Prostate gland (tissue), 2 donors: Measurements from ENCODE around the gene AUTS2.

ENCODE experiments used
- CTCF ChIP-seq, 4 experiments: fragments of 200-600 bp in 2 of 4; fragments of 450-650 bp in 2 of 4; sonication (generic) in 2 of 4; IDR thresholded peaks; 1 replicate in 3 of 4; 2 replicates in 1 of 4; pipeline ENCODE4 v1.5.1; 2016 to 2019; ENCODE audit warnings: antibody characterized with exemption in 4 of 4, mild to moderate bottlenecking in 2 of 4, moderate library complexity in 2 of 4
- POLR2A ChIP-seq: fragments of 450-650 bp; IDR thresholded peaks from one replicate; pipeline ENCODE4 v1.6.1; 2016; ENCODE audit warnings: antibody characterized with exemption, mild to moderate bottlenecking

- TF ChIP-seq CTCF (IDR thresholded peaks at IDR 0.05): no peak
- TF ChIP-seq POLR2A: no peak
Measured at GRCh38 chr7:70266186-70266585, 667.9 kb downstream of the AUTS2 start.
